Osteocyte (in vitro differentiated cells): Measurements from ENCODE around the gene GJA4. TPM values are rescaled to one million over a fixed set of nuclear protein-coding genes. Genes with fewer than 3 reads are reported as not detected.

ENCODE experiments used
- DNase-seq: peaks from one replicate; pipeline ENCODE4 v3.0.0; 2021; ENCODE audit warnings: mixed read lengths; ENCODE audit not compliant: unreplicated experiment; ENCODE audit errors: extremely low spot score
- H3K27ac Mint-ChIP-seq: one replicate; pipeline ENCODE4 v1.8.0; 2021; ENCODE audit warnings: mild to moderate bottlenecking, mixed read lengths; ENCODE audit not compliant: unreplicated experiment
- H3K27me3 Mint-ChIP-seq: one replicate; pipeline ENCODE4 v1.8.0; 2021; ENCODE audit warnings: mixed read lengths; ENCODE audit not compliant: unreplicated experiment
- H3K36me3 Mint-ChIP-seq: one replicate; pipeline ENCODE4 v1.8.0; 2021; ENCODE audit warnings: mixed read lengths; ENCODE audit not compliant: unreplicated experiment
- H3K4me1 Mint-ChIP-seq: one replicate; pipeline ENCODE4 v1.8.0; 2021; ENCODE audit warnings: mixed read lengths; ENCODE audit not compliant: unreplicated experiment
- H3K4me3 Mint-ChIP-seq: one replicate; pipeline ENCODE4 v1.8.0; 2021; ENCODE audit warnings: mild to moderate bottlenecking, moderate library complexity, mixed read lengths; ENCODE audit not compliant: unreplicated experiment
- H3K9me3 Mint-ChIP-seq: one replicate; pipeline ENCODE4 v1.8.0; 2021; ENCODE audit warnings: mixed read lengths; ENCODE audit not compliant: unreplicated experiment
- CTCF ChIP-seq: fragments of 200-600 bp; sonication (generic); IDR thresholded peaks from 2 replicates; pipeline ENCODE4 v1.5.0; 2021; ENCODE audit warnings: antibody characterized with exemption, mild to moderate bottlenecking, moderate library complexity
- total RNA-seq: library from RNA; stranded (reverse); gene quantifications from 2 replicates; pipeline ENCODE4 v1.2.1, GENCODE V29; 2021

The GJA4 gene
- total RNA-seq, 1 donor from 2014 or later, result not detected

- H3K4me1 Mint-ChIP-seq, result no peaks in the 10 kb centered on the region
- TF ChIP-seq CTCF, result no peak
- DNase-seq, result no peak
- peaks cover 11% of the 10 kb centered on the region for H3K27me3 Mint-ChIP-seq
- no peaks in the 10 kb centered on the region for H3K36me3 Mint-ChIP-seq
- no peak overlapping the region for H3K4me3 Mint-ChIP-seq
- no peaks in the 10 kb centered on the region for H3K9me3 Mint-ChIP-seq
- no peak overlapping the region for H3K27ac Mint-ChIP-seq
Observed at GRCh38 chr1:34746785-34747637, 45.8 kb upstream of the GJA4 start.

- Mint-ChIP-seq H3K4me3 (no peak overlapping the region), H3K4me1 (no peaks in the 10 kb centered on the region), H3K9me3 (no peaks in the 10 kb centered on the region), H3K27ac (no peak overlapping the region), H3K27me3 (peaks cover 6% of the 10 kb centered on the region), H3K36me3 (no peaks in the 10 kb centered on the region)
- DNase-seq, result no peak
- TF ChIP-seq CTCF, result no peak
Observed at GRCh38 chr1:34747638-34747941, 45.2 kb upstream of the GJA4 start.

- no peak for TF ChIP-seq CTCF
- Mint-ChIP-seq H3K9me3 (peaks cover 5% of the 10 kb centered on the region), H3K4me3 (no peak overlapping the region), H3K27me3 (peaks cover 6% of the 10 kb centered on the region), H3K4me1 (no peaks in the 10 kb centered on the region), H3K36me3 (no peaks in the 10 kb centered on the region), H3K27ac (no peak overlapping the region)
- no peak for DNase-seq
Observed at GRCh38 chr1:34749992-34750391, 42.8 kb upstream of the GJA4 start.

- Mint-ChIP-seq H3K27ac (no peak overlapping the region), H3K36me3 (no peaks in the 10 kb centered on the region), H3K27me3 (peaks cover 6% of the 10 kb centered on the region), H3K9me3 (peaks cover 5% of the 10 kb centered on the region), H3K4me3 (no peak overlapping the region), H3K4me1 (no peaks in the 10 kb centered on the region)
- DNase-seq, result no peak
- no peak for TF ChIP-seq CTCF
Observed at GRCh38 chr1:34750610-34751009, 42.2 kb upstream of the GJA4 start.

GRCh38 chr1:34753163-34753562 is 39.6 kb upstream of the GJA4 start:
- Mint-ChIP-seq H3K4me1 (no peaks in the 10 kb centered on the region), H3K27ac (no peak overlapping the region), H3K9me3 (peaks cover 5% of the 10 kb centered on the region), H3K4me3 (no peak overlapping the region), H3K36me3 (no peaks in the 10 kb centered on the region), H3K27me3 (peaks cover 4% of the 10 kb centered on the region)
- TF ChIP-seq CTCF, result no peak
- no peak for DNase-seq
